IgD-negative memory B cell (primary cell): ENCODE results near the gene DCAF5. TPM values are rescaled to one million over a fixed set of nuclear protein-coding genes. Genes with fewer than 3 reads are reported as not detected.
"Not testable (repeated sequence)": the region's sequence is repeated elsewhere in the genome, so short reads cannot be mapped to it uniquely, and the experiment has no call there.

ENCODE experiments used
- H3K27ac Mint-ChIP-seq, 3 donors: one replicate each; pipeline ENCODE4 v1.8.0; 2020 to 2022; ENCODE audit warnings: mild to moderate bottlenecking in 3 of 3, mixed read lengths in 3 of 3, moderate library complexity in 1 of 3
- H3K27me3 Mint-ChIP-seq: one replicate; pipeline ENCODE4 v1.8.0; 2021; ENCODE audit warnings: mixed read lengths
- H3K36me3 Mint-ChIP-seq: one replicate; pipeline ENCODE4 v1.8.0; 2020; ENCODE audit warnings: mild to moderate bottlenecking, mixed read lengths
- H3K4me1 Mint-ChIP-seq, 3 donors: one replicate each; pipeline ENCODE4 v1.8.0; 2020 to 2022; ENCODE audit warnings: mixed read lengths in 3 of 3, mild to moderate bottlenecking in 1 of 3
- H3K4me3 Mint-ChIP-seq, 4 donors: one replicate each; pipeline ENCODE4 v1.8.0; 2020 to 2022; ENCODE audit warnings: mild to moderate bottlenecking in 4 of 4, mixed read lengths in 4 of 4, moderate library complexity in 3 of 4
- H3K9me3 Mint-ChIP-seq, 3 donors: one replicate each; pipeline ENCODE4 v1.8.0; 2020 to 2021; ENCODE audit warnings: mixed read lengths in 3 of 3, mild to moderate bottlenecking in 1 of 3
- polyA plus RNA-seq: library from polyadenylated mRNA; unstranded; fragments of 300-500 nt; fragmentation: Illumina TruSeq; gene quantifications from one replicate; pipeline ENCODE4 v1.2.3, GENCODE V29; 2021

Gene DCAF5
- polyA plus RNA-seq, 1 donor from 2014 or later: 57.9 TPM

GRCh38 chr14:69040353-69040752, 112.6 kb downstream of the DCAF5 start:
- Mint-ChIP-seq H3K27ac (no peak overlapping the region), H3K4me1 (peaks cover 0 to 1% (median 0%) of the 10 kb centered on the region in 3 donors), H3K4me3 (no peak overlapping the region), H3K36me3 (no peaks in the 10 kb centered on the region), H3K9me3 (peaks cover 0 to 3% (median 0%) of the 10 kb centered on the region in 3 donors), H3K27me3 (peaks cover 21% of the 10 kb centered on the region)

DNA sequence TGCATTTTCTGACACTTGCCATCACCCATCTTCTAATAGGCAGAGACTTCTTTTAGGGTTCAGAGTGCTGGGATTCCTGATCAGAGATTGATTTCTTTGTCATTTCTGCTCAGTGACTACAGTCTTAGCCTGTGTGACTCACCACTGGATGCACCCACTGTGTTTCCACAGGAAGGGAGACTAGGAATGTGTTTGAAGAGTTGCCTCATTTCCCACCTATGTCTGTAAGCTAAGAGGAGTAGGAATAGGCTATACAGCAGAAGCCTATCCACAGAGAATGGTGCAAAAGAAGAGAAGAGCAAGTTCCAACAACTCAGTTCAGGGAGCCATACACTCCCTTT, 113.7 kb downstream of the DCAF5 start:
- peaks cover 0 to 3% (median 0%) of the 10 kb centered on the region in 3 donors for H3K9me3 Mint-ChIP-seq
- H3K4me1 Mint-ChIP-seq: peaks cover 0 to 1% (median 0%) of the 10 kb centered on the region in 3 donors
- H3K36me3 Mint-ChIP-seq: no peaks in the 10 kb centered on the region
- peaks cover 19% of the 10 kb centered on the region for H3K27me3 Mint-ChIP-seq
- no peak overlapping the region for H3K27ac Mint-ChIP-seq
- no peak overlapping the region for H3K4me3 Mint-ChIP-seq

DNA sequence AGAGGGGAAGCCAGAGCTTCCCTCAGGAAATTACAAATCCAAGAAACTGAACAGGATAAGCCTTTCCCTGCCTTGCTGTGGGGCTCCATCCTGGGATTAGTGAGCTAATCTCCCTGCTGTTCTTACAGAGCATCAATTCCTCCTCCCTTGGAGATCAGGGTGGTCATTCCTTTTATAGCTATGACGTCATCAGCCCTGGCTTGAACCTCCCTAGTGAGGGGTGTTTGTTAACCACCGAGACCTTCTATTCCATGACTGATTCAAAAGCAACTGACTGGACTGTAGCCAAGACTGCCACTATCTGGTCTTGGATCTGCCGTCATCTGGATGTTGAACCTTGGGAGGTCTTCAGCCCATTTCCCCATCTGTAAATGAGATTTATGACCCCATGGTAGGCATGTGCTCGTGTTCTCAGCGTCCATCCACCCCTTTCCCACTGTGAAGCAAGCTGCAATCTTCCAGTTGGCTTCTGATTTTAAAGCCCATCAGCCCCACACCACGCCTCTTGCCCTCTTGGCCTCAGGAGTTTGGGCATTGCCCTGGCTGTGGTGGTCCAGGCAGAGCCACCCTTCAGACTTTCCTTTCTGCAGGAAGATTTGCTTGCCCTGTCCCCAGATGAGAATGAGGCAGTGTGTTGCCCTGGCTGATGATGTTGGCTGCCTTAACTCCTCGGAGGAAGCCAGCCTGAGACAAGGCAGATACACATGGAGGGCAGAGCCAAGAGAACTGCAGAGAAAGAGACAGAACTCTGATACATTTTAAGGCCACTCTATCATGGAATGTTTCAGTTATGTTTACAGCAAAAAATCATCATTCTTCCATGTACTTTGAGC, 114.2 kb downstream of the DCAF5 start:
- no peaks in the 10 kb centered on the region for H3K36me3 Mint-ChIP-seq
- H3K9me3 Mint-ChIP-seq: peaks cover 0 to 3% (median 0%) of the 10 kb centered on the region in 3 donors
- H3K4me3 Mint-ChIP-seq: no peak overlapping the region
- peaks cover 18% of the 10 kb centered on the region for H3K27me3 Mint-ChIP-seq
- no peak overlapping the region for H3K27ac Mint-ChIP-seq
- H3K4me1 Mint-ChIP-seq: peaks cover 0 to 1% (median 0%) of the 10 kb centered on the region in 3 donors

DNA sequence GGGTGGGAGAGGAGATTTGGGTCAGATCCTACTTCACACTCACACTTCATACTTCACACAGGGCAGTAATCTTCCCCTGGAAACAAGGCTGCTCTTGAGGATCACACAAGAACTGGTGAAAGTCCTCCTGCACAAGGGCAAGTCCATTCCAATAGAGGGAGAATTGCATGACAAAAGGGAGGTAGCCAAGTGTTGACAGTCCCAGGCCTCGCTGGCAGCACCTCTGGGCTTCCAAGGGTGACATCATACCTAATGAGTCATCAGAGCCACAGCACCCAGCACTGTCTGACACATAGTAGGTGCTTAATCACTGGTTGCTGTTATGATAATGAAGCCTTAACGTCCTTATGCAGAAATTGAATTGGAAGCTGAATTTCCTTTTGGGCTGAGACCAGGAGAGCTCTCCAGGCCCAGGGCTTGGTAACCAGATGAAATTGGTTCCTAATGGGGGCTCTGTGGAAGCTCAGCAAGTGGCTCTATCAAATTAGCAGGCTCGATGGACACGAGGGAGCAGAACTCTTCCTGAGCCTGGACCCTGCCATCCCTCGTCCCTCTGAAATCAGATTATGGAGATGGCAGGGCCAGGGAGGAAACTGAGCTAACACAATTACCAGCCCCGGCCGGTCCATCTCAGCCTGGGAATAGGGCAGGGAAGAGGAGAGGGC, 115.0 kb downstream of the DCAF5 start:
- Mint-ChIP-seq H3K27ac (no peak overlapping the region), H3K9me3 (peaks cover 0 to 3% (median 0%) of the 10 kb centered on the region in 3 donors), H3K4me3 (no peak overlapping the region), H3K27me3 (peaks cover 18% of the 10 kb centered on the region), H3K36me3 (no peaks in the 10 kb centered on the region), H3K4me1 (peaks cover 0 to 1% (median 0%) of the 10 kb centered on the region in 3 donors)

DNA sequence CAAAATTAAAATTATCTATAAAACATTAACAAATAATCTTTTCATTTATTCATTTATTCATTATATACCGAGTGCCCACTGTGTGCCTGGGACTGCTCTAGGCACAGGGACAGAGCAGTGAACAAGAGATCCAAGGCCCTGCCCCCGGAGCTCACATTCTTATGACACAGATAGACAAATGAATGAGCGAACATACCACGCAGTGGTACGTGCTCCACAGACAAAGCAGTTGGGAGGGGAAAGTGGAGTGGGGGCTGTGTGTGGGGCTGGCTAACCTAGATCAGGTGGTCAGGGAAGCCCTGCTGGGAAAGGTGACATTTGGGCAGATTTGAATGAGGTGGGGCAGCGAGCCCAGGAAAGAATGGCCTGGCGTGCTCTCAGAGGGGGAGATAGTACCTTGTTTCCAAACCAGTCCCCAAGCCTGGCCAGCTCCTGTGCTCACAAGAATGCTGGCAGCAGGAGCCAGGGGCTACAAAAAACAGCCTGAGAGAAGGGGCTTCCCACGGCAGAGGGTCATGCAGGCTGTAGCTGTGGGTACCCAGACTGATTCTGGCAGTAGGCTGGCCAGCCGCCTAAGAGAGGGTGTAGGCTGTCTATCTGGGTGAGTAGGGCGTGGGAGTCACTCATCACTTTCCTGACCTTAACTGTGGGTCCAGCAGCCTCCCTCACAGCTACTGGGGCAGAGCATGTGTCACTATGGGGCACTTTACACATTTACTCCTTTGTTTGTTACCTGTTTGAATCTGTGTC, 116.0 kb downstream of the DCAF5 start:
- Mint-ChIP-seq H3K9me3 (peaks cover 0 to 3% (median 0%) of the 10 kb centered on the region in 3 donors), H3K27me3 (peaks cover 12% of the 10 kb centered on the region), H3K4me1 (no peaks in the 10 kb centered on the region), H3K36me3 (no peaks in the 10 kb centered on the region), H3K4me3 (no peak overlapping the region), H3K27ac (no peak overlapping the region)

GRCh38 chr14:69034612-69035262, 118.2 kb downstream of the DCAF5 start:
- Mint-ChIP-seq H3K27ac (no peak overlapping the region), H3K36me3 (no peaks in the 10 kb centered on the region), H3K27me3 (peaks cover 8% of the 10 kb centered on the region), H3K4me3 (no peak overlapping the region), H3K4me1 (no peaks in the 10 kb centered on the region), H3K9me3 (no peaks in the 10 kb centered on the region)

DNA sequence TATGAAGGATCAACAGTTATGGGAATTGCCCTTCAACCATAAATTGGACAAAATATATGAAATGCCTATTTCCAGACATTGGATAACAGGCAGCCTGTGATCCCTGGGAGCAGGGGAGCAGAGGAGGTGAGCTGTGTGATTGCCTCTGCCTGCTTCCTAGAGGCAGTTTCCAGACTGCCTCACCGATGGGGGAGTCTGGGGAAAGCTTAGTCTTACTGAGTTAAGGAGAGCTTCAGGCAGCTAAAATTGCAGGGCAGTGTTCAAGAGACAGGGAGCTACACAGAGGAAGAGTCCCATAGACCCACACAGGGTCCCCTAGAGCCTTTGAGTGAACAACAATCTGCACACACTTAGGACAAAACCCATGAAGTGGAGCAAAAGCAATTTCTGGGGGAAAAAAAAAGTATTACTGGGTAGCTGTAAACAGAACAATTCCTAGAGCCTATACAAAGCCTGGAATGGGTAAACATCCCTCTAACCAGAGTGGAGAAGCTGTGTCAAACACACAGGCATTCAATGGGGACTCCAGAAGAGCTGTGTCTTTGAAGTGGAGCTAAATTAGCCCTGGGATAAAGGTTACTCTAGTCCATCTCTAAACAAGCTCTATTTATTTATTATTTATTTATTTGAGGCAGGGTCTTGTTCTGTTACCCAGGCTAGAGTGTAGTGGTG, 125.5 kb downstream of the DCAF5 start:
- Mint-ChIP-seq H3K4me3 (no peak overlapping the region), H3K36me3 (no peaks in the 10 kb centered on the region), H3K27ac (no peak overlapping the region), H3K4me1 (no peaks in the 10 kb centered on the region), H3K9me3 (no peaks in the 10 kb centered on the region), H3K27me3 (peaks cover 7% of the 10 kb centered on the region)

- H3K36me3 Mint-ChIP-seq: peaks cover 3% of the 10 kb centered on the region
- no peak overlapping the region for H3K27ac Mint-ChIP-seq
- H3K27me3 Mint-ChIP-seq: peaks cover 10% of the 10 kb centered on the region
- H3K9me3 Mint-ChIP-seq: no peaks in the 10 kb centered on the region
- no peak overlapping the region for H3K4me3 Mint-ChIP-seq
- H3K4me1 Mint-ChIP-seq: no peaks in the 10 kb centered on the region
These were observed 129.9 kb downstream of the DCAF5 start for GRCh38 chr14:69023035-69023434.

DNA sequence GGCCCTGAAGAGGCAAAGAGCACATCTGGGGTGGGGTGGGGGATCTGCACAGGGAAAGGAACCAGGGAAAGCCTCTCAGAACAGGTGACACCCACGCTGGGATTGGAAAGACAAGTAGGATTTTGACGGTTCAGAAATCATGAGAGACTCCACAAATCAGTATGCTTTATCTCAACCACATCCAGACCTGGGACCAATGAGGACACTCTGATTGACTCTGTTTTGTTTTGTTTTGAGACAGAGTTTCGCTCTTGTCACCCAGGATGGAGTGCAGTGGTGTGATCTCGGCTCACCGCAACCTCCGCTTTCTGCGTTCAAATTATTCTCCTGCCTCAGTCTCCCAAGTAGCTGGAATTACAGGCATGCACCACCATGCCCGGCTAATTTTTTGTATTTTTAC, 130.8 kb downstream of the DCAF5 start:
- not testable (repeated sequence) for H3K36me3 Mint-ChIP-seq, H3K9me3 Mint-ChIP-seq, H3K4me1 Mint-ChIP-seq, H3K4me3 Mint-ChIP-seq, H3K27ac Mint-ChIP-seq
- H3K27me3 Mint-ChIP-seq: peaks cover 10% of the 10 kb centered on the region

DNA sequence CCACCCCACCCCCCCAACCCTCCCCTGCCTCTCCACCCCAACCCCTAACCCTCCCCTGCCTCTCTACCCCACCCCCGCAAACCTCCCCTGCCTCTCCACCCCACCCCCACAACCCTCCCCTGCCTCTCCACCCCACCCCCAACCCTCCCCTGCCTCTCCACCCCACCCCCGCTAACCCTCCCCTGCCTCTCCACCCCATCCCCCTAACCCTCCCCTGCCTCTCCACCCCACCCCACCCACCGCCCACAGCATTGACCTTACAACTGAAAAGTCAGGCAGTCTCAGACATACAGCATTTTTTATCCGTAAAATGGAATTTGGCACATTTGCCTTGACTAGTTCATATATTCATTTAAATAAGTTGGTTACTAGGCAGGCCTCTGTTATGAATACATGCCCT, 135.2 kb downstream of the DCAF5 start:
- peaks cover 5% of the 10 kb centered on the region for H3K27me3 Mint-ChIP-seq
- no peaks in the 10 kb centered on the region for H3K9me3 Mint-ChIP-seq
- no peak overlapping the region for H3K4me3 Mint-ChIP-seq
- no peaks in the 10 kb centered on the region for H3K4me1 Mint-ChIP-seq
- H3K27ac Mint-ChIP-seq: no peak overlapping the region
- peaks cover 3% of the 10 kb centered on the region for H3K36me3 Mint-ChIP-seq

DNA sequence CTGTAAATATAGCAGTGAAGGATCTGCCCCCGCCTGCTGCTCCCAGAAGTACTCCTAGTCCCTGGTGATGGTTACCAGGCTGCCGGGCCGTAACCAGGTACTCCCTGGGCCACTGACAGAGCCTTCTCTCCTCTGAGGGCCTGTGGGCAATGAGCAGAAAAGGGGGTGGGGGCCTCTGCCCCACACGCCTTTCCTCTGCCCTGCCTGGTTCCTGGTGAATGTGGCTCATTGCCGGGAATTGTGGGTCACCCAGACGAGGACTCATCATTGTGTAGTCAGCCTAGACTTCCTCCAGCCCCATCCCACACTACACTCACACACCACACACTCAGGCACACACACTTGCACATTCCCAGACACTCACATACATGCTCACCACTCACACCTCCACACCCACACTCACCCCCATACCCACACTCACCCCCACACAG, 138.1 kb downstream of the DCAF5 start:
- Mint-ChIP-seq H3K27me3 (no peaks in the 10 kb centered on the region), H3K4me1 (no peaks in the 10 kb centered on the region), H3K27ac (no peak overlapping the region), H3K36me3 (no peaks in the 10 kb centered on the region), H3K4me3 (no peak overlapping the region), H3K9me3 (no peaks in the 10 kb centered on the region)

DNA sequence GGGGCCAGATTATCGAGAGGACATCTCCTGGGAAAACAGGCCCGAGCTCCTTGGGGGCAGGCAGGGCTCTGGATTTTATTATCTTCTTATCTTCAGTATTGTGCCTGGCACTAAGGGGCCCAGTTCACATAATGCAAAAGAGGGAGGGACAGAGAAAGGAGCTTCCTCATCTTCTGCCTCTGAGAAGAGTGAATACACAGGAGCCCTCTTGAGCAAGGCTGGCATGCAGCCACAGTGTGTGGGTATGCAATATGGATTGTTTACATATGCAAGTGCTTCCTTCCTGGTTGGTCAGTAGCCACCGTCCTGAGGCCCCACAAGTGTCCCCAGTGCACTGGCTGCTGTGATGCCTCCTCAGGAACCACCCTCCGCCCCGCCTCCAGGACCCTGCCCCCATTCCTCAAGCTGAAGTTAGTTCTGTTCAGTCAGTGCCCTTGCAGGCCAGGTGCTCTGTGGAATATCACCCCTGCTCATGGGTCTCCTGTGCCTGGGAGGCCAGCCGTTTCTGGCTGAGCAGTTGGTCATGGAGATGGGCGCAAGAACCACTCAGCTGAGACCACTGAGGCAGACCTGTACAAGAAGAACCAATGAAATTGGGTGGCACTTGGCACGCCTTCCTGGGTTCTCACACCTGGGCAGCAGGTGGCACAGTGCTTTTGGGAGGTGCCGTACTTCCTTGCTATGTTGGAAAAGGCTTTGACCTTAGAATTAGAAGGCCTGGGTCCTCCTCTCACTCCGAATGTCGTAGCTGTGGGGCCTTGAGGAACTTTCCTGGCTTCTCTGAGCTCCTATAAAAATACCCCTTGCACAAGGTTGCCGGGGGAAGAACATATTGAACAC, 138.8 kb downstream of the DCAF5 start:
- Mint-ChIP-seq H3K27ac (no peak overlapping the region), H3K27me3 (no peaks in the 10 kb centered on the region), H3K4me3 (no peak overlapping the region), H3K36me3 (no peaks in the 10 kb centered on the region), H3K4me1 (no peaks in the 10 kb centered on the region), H3K9me3 (peaks cover 0 to 2% (median 0%) of the 10 kb centered on the region in 3 donors)

GRCh38 chr14:69012256-69012953, 140.5 kb downstream of the DCAF5 start:
- Mint-ChIP-seq H3K4me3 (no peak overlapping the region), H3K9me3 (peaks cover 0 to 2% (median 0%) of the 10 kb centered on the region in 3 donors), H3K27ac (no peak overlapping the region), H3K27me3 (no peaks in the 10 kb centered on the region), H3K4me1 (no peaks in the 10 kb centered on the region), H3K36me3 (no peaks in the 10 kb centered on the region)
